ENCODE data around the gene KIT.

KIT gene

DNA sequence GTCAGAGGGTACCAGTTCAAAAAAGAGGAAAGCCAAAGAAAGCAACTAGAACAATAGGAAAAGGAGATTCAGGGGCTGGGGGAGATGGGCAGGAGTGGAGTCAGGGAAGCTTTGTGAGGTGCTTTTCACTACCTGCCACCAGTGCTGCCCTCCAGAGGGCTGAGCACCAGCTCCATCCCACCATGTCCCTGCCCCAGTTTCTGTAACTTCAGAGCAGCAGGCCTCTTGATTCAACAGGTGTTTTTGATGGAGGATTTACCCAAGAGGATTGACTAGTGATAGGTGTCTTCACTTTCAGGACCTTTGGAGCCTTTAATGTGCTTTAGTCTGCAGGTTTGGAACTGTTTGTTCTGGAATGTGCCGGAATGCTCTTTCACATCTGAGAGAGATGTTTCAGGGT, 12.1 kb downstream of the KIT start:
- Histone ChIP-seq H3K4me3 (no peak overlapping the region), H3K27ac (no peak overlapping the region)
- DNase-seq (ENCODE audit: low spot score) = no peak
- TF ChIP-seq, protein P1, sequence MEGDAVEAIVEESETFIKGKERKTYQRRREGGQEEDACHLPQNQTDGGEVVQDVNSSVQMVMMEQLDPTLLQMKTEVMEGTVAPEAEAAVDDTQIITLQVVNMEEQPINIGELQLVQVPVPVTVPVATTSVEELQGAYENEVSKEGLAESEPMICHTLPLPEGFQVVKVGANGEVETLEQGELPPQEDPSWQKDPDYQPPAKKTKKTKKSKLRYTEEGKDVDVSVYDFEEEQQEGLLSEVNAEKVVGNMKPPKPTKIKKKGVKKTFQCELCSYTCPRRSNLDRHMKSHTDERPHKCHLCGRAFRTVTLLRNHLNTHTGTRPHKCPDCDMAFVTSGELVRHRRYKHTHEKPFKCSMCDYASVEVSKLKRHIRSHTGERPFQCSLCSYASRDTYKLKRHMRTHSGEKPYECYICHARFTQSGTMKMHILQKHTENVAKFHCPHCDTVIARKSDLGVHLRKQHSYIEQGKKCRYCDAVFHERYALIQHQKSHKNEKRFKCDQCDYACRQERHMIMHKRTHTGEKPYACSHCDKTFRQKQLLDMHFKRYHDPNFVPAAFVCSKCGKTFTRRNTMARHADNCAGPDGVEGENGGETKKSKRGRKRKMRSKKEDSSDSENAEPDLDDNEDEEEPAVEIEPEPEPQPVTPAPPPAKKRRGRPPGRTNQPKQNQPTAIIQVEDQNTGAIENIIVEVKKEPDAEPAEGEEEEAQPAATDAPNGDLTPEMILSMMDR (IDR thresholded peaks at IDR 0.05) = no peak

DNA sequence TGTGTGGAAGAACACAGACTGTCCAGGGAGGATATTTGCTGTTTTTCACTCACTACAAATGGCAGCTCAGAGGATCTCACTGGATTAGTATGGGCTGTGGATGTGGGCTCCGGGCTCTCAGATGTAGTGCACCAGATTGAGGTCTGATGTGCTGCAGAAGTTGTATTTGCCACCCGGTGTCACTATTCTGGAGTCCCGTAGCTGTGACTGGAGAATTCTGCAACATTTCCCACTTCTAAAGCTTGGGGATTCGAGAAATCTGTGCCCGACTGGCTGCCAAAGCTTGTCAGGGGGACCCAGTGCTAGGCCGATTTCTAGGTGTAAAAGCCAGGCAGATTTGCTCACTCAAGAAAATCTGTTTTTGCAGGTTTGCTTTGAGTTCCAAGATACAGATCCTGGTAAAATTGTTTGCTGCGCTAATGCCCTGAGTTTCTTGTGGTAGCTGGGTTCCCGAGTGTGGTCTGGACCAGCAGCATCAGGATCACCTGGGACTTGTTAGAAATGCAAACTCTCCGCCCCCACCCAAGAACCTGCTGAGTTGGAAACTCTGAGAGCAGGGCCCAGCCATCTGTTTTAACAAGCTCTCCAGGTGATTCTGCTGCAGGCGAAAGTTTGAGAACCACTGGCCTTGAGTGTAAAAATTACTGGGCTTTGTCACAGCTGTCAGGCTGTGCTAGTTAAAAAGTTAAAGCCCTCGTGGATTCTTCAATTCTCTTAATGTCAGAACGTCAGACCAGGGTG, 18.1 kb downstream of the KIT start:
- TF ChIP-seq, protein P1 (IDR thresholded peaks at IDR 0.05) = no peak
- Histone ChIP-seq H3K27ac (no peak overlapping the region), H3K4me3 (no peak overlapping the region)
- no peak for DNase-seq (ENCODE audit: low spot score)

DNA sequence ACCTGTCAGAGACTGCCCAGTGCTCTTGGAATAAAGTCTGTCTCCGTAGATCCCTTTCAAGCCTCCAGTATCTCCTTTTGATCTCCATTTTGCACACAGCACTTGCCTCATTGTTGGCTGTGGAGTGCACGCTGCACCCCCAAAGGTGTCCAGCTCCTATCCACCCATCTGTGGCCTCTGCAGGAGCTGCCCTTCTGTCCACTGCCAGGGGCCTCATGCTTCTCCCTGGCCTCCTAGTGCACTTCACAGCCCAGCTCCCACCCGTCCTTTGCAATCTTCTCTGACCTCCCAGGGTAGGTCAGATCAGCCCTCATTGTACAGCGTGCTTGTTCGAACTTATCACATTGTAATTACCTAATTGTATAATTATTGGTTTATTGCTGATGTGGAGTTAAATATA, 18.9 kb downstream of the KIT start:
- no peak overlapping the region for H3K4me3 ChIP-seq
- H3K27ac ChIP-seq = no peak overlapping the region
- DNase-seq (ENCODE audit: low spot score) = no peak
- TF ChIP-seq, protein P1 (IDR thresholded peaks at IDR 0.05) = no peak

DNA sequence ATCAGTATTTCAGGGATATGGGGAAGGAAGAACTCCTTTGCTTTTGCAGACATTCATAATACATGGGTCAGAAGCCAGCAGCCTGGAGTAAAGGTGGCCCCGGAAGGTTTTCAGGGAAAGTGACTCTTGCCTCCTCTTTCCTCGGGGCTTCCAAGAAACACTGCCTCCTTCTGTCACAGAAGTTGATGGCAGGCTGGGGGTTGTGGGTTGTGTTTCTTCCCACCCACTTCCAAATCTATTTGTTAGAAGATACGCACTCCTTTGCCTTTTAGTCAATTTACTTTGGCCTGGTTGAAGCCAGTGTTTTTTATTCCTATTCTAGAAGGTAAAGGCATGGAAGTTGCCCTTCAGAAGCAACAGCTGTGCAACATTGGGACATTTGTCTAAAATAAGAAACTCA, 19.7 kb downstream of the KIT start:
- no peak overlapping the region for H3K4me3 ChIP-seq
- H3K27ac ChIP-seq = no peak overlapping the region
- TF ChIP-seq, protein P1 (IDR thresholded peaks at IDR 0.05) = no peak
- no peak for DNase-seq (ENCODE audit: low spot score)

DNA sequence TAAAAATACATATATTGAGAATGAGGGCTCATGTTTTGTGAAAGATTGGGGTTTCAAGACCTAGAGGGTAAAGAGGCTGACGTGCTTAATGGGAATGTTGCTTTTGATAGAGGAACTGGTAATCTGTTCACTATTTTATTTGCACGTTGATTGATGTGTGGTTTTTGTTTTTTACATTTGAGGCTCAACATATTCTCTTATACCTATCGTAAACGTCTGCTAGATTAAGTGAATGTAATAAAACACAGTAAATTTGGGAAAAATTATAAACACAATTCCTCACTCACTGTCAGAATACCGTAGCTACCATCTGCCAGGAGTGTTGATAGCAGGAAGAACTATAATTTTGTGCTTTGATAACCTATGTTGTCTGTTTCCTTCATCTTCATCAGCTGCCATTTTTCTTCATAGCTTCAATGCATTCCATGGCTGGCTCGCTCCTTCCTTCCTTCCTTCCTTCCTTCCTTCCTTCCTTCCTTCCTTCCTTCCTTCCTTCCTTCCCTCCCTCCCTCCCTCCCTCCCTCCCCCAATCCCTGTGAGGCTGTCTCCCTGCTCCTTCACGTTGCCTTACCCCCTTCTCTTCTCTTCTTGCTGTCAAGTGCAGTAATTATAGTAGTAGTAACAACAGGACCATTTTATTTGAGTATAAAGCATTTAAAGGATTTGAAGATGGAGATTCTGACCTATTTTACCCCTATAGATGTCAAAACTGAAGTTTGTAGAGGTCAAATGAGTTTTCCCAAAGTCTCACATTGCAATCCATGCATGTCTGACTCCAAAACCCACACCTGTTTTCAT, 20.3 kb downstream of the KIT start:
- no peak for DNase-seq (ENCODE audit: low spot score)

DNA sequence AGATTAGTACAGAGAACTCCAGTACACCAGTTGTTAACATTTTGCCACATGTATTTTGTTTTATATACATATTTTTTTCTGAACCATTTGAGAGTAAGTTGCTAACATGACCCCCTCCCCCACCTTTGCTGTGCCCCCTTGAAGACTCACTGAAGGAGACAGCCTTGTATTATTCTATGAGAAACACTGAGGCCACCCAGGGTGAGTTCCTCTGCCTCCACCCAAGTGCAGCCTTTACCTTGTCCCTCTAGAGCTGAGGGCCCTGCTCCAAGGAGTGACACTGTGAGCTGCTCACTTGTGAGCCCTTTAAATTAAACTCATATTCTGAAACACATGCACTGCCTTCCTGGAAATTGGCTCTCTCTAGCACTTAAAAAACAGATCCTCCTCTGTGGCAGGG, 21.1 kb downstream of the KIT start:
- H3K4me3 ChIP-seq = no peak overlapping the region
- TF ChIP-seq, protein P1 (IDR thresholded peaks at IDR 0.05) = no peak
- DNase-seq (ENCODE audit: low spot score) = no peak
- H3K27ac ChIP-seq = no peak overlapping the region

More for the DNA sequence above, 20.3 kb downstream of the KIT start:
- TF ChIP-seq, protein P1 (IDR thresholded peaks at IDR 0.05) = no peak
- Histone ChIP-seq H3K27ac (no peak overlapping the region), H3K4me3 (no peak overlapping the region)

DNA sequence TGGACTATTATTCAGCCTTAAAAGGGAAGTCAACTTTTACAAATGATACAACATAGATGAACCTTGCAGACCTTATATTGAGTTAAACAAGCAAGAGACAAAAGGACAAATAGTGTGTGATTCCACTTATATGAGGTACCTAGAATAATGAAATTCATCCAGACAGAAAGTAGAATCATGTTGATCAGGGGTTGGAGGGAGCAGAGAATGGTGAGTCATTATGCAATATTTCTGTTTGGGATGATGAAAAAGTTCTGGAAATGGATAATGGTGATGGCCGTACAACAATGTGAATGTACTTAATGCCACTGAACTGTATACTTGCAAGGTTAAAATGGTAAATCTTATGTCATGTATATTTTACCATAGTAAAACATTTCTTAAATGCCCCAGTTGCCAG, 22.1 kb downstream of the KIT start:
- TF ChIP-seq, protein P1 (IDR thresholded peaks at IDR 0.05) = no peak
- Histone ChIP-seq H3K27ac (no peak overlapping the region), H3K4me3 (no peak overlapping the region)
- no peak for DNase-seq (ENCODE audit: low spot score)
